ENCODE measurements around the gene CDX4.
"Not testable (repeated sequence)": the region's sequence is repeated elsewhere in the genome, so short reads cannot be mapped to it uniquely, and the experiment has no call there.

CDX4 gene

GRCh38 chrX:73448379-73448778 is 1.5 kb downstream of the CDX4 start:
- TF ChIP-seq CTCF (IDR thresholded peaks at IDR 0.05; ENCODE audit: low read depth, low read length, missing control alignments) = no peak
- no peak overlapping the region for H3K4me3 ChIP-seq (ENCODE audit: low read depth, low read length)
- DNase-seq (ENCODE audit: low read depth) = no peak

GRCh38 chrX:73455171-73455570 is 8.3 kb downstream of the CDX4 start:
- no peak overlapping the region for H3K4me3 ChIP-seq (ENCODE audit: low read depth, low read length)
- no peak for DNase-seq (ENCODE audit: low read depth)
- no peak for TF ChIP-seq CTCF (IDR thresholded peaks at IDR 0.05; ENCODE audit: low read depth, low read length, missing control alignments)

GRCh38 chrX:73457306-73457705 is 10.5 kb downstream of the CDX4 start:
- H3K4me3 ChIP-seq (ENCODE audit: low read depth, low read length) = no peak overlapping the region
- TF ChIP-seq CTCF (IDR thresholded peaks at IDR 0.05; ENCODE audit: low read depth, low read length, missing control alignments) = no peak
- no peak for DNase-seq (ENCODE audit: low read depth)

- TF ChIP-seq CTCF (IDR thresholded peaks at IDR 0.05; ENCODE audit: low read depth, low read length, missing control alignments) = no peak
- no peak overlapping the region for H3K4me3 ChIP-seq (ENCODE audit: low read depth, low read length)
- DNase-seq (ENCODE audit: low read depth) = no peak
Observed at GRCh38 chrX:73468376-73468775, 21.5 kb downstream of the CDX4 start.

GRCh38 chrX:73478961-73479360 is 32.1 kb downstream of the CDX4 start:
- no peak for TF ChIP-seq CTCF (IDR thresholded peaks at IDR 0.05; ENCODE audit: low read depth, low read length, missing control alignments)
- no peak for DNase-seq (ENCODE audit: low read depth)
- no peak overlapping the region for H3K4me3 ChIP-seq (ENCODE audit: low read depth, low read length)

- no peak overlapping the region for H3K4me3 ChIP-seq (ENCODE audit: low read depth, low read length)
- DNase-seq (ENCODE audit: low read depth) = no peak
- no peak for TF ChIP-seq CTCF (IDR thresholded peaks at IDR 0.05; ENCODE audit: low read depth, low read length, missing control alignments)
Observed at GRCh38 chrX:73481521-73481920, 34.7 kb downstream of the CDX4 start.

- DNase-seq (ENCODE audit: low read depth) = no peak
- no peak overlapping the region for H3K4me3 ChIP-seq (ENCODE audit: low read depth, low read length)
- no peak for TF ChIP-seq CTCF (IDR thresholded peaks at IDR 0.05; ENCODE audit: low read depth, low read length, missing control alignments)
Observed at GRCh38 chrX:73490661-73491060, 43.8 kb downstream of the CDX4 start.

GRCh38 chrX:73492178-73492577 is 45.3 kb downstream of the CDX4 start:
- not testable (repeated sequence) for DNase-seq (ENCODE audit: low read depth); H3K4me3 ChIP-seq (ENCODE audit: low read depth, low read length)
